Measurements from ENCODE around the gene DACT3.

Gene DACT3

DNA sequence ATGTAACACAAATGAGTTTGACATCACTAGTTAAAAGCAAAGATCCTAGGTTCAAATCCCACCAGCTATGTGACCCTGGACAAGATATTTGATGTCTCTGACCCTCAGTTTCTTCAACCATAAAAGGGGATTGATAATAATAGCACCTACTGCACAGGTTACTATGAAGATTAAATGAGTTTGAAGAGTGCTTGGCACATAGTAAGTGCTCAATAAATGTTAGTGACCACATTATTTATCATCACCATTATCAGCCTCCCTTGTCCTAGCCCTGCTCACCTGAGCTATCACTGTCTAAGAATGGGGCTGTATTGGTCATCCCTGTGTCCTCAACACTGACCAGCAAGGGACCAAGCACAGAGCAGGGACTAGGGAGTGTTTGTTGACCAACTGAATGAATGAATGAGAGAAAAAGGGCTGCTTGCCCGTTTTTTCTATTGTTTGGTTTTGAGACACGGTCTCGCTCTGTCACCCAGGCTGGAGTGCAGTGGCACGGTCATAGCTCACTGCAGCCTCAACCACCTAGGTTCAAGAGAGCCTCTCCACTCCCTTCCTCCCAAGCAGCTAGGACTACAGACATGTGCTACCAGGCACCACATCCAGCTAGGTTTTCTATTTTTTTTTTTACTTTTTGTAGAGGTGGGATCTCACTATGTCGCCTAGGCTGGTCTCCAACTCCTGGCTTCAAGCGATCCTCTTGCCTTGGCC is 26.6 kb upstream of the DACT3 start:
- no peak for DNase-seq (ENCODE audit: low spot score)
- Histone ChIP-seq H3K4me3 (no peak overlapping the region), H3K27ac (no peak overlapping the region)
- TF ChIP-seq, protein P1, sequence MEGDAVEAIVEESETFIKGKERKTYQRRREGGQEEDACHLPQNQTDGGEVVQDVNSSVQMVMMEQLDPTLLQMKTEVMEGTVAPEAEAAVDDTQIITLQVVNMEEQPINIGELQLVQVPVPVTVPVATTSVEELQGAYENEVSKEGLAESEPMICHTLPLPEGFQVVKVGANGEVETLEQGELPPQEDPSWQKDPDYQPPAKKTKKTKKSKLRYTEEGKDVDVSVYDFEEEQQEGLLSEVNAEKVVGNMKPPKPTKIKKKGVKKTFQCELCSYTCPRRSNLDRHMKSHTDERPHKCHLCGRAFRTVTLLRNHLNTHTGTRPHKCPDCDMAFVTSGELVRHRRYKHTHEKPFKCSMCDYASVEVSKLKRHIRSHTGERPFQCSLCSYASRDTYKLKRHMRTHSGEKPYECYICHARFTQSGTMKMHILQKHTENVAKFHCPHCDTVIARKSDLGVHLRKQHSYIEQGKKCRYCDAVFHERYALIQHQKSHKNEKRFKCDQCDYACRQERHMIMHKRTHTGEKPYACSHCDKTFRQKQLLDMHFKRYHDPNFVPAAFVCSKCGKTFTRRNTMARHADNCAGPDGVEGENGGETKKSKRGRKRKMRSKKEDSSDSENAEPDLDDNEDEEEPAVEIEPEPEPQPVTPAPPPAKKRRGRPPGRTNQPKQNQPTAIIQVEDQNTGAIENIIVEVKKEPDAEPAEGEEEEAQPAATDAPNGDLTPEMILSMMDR (IDR thresholded peaks at IDR 0.05): no peak

DNA sequence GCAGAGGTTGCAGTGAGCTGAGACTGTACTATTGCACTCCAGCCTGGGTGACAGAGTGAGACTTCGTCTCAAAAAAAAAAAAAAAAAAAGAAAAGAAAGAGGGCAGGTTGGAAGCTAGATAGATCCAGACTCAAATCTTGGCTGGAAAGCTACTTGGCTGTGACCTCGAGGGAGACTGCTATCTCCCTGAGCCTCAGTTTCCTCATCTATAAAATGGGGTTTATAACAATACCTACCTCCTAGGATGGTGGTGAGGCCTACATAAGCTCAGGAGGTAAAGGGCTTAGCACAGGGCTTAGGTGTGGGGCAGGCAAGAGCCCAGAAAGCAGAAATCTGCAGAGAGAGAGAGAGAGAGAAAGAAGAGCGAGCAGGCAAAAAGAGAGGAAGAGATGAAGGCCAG is 24.2 kb upstream of the DACT3 start:
- Histone ChIP-seq H3K4me3 (no peak overlapping the region), H3K27ac (no peak overlapping the region)
- TF ChIP-seq, protein P1 (IDR thresholded peaks at IDR 0.05): no peak
- no peak for DNase-seq (ENCODE audit: low spot score)

DNA sequence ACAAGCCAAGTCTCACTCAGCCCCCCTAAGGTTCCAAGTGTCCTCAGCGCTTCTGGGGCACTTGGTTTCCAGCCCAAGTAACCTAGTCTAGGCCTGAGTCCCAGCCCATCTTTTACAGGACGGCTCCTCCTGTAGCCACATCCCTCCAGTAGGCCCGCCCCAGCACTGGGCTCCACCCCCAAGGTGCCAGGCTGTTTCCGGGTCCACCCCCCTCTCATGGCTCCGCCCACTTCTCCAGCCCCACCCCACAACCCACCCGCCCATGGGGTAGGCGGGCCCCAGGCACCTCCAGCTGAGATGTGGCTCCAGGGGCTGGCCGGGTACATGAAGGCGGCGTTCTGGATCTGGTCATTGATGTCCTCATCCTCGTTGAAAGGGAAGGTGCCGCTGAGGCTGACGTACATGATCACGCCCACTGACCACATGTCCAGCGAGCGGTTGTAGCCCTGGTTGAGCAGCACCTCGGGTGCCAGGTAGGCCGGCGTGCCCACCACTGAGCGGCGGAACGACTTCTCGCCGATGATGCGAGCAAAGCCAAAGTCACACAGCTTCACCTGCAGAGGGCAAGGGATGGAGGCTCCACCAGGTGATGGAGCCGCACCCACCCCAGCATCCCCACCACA is 17.2 kb upstream of the DACT3 start:
- TF ChIP-seq, protein P1 (IDR thresholded peaks at IDR 0.05): no peak
- no peak for DNase-seq (ENCODE audit: low spot score)
- Histone ChIP-seq H3K4me3 (no peak overlapping the region), H3K27ac (no peak overlapping the region)

DNA sequence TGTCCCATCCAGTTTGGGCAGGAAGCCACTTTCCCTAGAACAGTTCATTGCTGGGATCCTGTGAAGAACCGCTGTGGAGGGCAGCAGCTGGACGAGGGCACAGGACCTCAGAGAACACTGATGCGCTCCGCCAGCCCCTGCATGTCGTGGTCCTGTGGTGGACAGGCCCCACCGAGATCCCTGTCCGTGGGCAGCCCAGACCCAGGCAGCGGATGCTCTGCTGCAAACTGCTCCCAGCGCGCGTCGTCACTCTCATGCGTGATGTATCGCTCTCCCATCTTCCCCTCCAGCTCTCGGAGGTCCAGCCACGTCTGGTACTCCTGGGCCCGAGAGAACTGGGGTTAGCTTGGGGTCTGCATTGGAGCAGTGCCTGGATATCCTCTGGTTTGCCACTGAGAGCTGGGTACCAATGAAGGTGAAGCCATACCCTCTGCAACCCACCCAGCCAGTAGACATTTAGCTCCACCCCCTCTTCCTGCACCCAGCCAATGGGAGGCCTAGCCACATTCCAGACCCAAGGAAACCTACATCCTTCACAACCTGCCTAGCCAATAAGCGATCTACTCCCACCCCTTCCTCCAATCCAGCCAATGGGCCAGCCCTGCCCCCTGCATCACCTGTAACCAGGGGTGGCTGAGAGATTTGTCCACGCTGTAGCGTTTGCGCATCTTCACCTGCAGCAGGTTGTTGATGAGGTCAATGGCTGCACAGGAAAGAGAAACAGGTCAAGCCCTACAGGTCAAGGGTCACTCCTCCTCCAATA is 13.6 kb upstream of the DACT3 start:
- DNase-seq (ENCODE audit: low spot score): no peak
- no peak overlapping the region for H3K27ac ChIP-seq
- TF ChIP-seq, protein P1 (IDR thresholded peaks at IDR 0.05): no peak
- H3K4me3 ChIP-seq: no peak overlapping the region

DNA sequence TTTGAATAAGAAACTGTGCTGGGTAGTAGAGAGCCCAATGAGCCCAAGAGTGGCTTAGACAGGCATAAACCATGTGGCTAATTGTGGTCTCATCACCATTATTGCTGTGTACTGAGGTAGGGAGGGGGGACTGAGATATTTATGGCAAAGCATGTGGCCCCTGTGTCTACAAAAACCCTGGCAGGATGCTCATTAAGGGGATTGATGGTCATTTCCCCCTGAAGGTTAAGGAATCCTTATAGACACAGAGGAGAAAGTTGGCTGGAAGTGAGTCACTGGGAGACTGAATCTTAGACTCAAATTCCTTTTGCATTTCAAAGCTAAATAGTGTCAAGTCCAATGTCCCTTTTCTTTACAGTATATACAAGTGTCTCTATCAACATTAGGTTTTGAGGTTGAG is 9.8 kb upstream of the DACT3 start:
- no peak for DNase-seq (ENCODE audit: low spot score)
- TF ChIP-seq, protein P1 (IDR thresholded peaks at IDR 0.05): no peak
- Histone ChIP-seq H3K27ac (no peak overlapping the region), H3K4me3 (no peak overlapping the region)

DNA sequence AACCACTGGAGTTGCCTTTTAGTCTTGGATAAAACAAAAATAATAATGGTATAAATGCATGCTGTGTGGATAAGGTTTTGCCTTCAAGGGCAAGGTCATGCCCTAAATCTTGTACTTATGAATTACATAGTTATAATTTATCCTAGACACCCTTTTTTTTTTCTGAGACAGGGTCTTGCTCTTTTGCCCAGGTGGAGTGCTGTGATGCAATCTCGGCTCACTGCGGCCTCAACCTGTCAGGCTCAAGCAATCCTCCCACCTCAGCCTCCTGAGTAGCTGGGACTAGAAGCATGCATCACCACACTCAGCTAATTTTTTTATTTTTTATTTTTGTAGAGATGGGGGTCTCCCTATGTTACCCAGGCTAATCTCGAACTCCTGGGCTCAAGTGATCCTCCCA is 7.7 kb upstream of the DACT3 start:
- Histone ChIP-seq H3K27ac (no peak overlapping the region), H3K4me3 (no peak overlapping the region)
- TF ChIP-seq, protein P1 (IDR thresholded peaks at IDR 0.05): no peak
- no peak for DNase-seq (ENCODE audit: low spot score)
